ENCODE measurements around the gene DNASE2B. TPM values are rescaled to one million over a fixed set of nuclear protein-coding genes. Genes with fewer than 3 reads are reported as not detected.

The DNASE2B gene
- total RNA-seq, 4 donors from 2014 or later: 1.3 to 8.2 (median 2.9) TPM

DNA sequence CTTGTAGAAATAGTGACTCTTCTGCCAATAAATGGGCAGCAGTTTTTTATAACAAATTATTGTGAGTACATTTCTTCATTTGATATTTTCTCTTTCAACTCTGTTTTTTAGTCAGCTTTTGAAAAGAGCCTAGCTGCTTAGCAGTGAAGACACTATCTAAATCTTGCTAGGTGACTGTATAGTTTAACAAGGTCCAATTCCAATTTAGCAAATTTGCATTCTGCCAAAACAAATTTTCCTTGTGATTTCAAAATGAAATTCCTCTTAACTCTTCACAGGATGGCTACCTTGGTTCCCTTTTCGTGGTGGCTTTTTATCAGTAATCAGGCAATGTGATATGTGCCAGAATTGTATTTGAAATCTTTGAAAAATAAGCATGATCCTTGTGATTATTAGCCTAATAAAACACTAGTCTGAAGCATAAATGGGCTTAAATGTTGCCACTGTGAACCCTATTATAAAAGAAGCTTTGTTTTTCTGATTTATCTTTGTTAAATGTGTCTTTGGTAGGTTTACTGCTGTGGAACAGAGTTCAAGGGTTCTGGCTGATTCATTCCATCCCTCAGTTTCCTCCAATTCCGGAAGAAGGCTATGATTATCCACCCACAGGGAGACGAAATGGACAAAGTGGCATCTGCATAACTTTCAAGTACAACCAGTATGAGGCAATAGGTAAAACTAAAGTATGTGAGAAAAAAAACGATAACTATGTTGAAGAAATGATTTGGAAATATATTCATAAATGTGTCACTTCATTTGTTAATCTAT is 12.2 kb downstream of the DNASE2B start:
- ATAC-seq: no peak
- Histone ChIP-seq H3K9me3 (no peaks in the 10 kb centered on the region), H3K4me1 (peaks cover 10 to 13% of the 10 kb centered on the region in 2 donors), H3K36me3 (no peaks in the 10 kb centered on the region), H3K27me3 (no peaks in the 10 kb centered on the region), H3K4me3 (no peak overlapping the region), H3K27ac (no peak overlapping the region)
- intact Hi-C loops (cut with DNase I; ENCODE audit: low total_unique reads) (no loop called here), in situ Hi-C loops (cut with MboI; ENCODE audit: low sequenced_read_pairs in 4 of 4) (no loop called here)
- TF ChIP-seq, protein P1, sequence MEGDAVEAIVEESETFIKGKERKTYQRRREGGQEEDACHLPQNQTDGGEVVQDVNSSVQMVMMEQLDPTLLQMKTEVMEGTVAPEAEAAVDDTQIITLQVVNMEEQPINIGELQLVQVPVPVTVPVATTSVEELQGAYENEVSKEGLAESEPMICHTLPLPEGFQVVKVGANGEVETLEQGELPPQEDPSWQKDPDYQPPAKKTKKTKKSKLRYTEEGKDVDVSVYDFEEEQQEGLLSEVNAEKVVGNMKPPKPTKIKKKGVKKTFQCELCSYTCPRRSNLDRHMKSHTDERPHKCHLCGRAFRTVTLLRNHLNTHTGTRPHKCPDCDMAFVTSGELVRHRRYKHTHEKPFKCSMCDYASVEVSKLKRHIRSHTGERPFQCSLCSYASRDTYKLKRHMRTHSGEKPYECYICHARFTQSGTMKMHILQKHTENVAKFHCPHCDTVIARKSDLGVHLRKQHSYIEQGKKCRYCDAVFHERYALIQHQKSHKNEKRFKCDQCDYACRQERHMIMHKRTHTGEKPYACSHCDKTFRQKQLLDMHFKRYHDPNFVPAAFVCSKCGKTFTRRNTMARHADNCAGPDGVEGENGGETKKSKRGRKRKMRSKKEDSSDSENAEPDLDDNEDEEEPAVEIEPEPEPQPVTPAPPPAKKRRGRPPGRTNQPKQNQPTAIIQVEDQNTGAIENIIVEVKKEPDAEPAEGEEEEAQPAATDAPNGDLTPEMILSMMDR (IDR thresholded peaks at IDR 0.05 in 4 of 5, conservative IDR thresholded peaks at IDR 0.05 in 1 of 5): no peak
- no peak for TF ChIP-seq POLR2A (IDR thresholded peaks at IDR 0.05)
- no peak for DNase-seq

DNA sequence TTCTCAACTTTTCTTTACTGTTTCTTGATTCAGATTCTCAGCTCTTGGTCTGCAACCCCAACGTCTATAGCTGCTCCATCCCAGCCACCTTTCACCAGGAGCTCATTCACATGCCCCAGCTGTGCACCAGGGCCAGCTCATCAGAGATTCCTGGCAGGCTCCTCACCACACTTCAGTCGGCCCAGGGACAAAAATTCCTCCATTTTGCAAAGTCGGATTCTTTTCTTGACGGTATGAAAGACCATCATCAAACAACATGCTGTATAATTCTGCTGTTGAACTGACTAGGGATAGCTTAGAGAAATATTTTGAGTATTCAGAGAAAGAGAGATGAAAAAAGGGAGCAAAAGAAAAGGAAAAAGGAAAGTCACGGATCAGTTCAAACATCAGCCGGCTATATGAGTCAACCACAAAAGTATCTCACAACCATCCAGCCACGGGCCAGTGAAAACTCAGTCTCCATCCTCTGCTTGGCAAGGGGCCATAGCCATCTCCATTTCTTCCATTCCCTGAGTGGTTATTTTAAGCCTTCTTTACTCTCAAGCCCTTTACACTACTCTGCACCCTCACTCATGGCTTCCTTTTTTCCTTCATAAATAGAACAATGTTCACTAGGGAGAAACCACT is 14.1 kb downstream of the DNASE2B start:
- Histone ChIP-seq H3K27me3 (no peaks in the 10 kb centered on the region), H3K27ac (peak overlapping the region in 1 of 4 donors; percentile 12), H3K4me3 (no peak overlapping the region), H3K9me3 (no peaks in the 10 kb centered on the region), H3K4me1 (peaks cover 10 to 13% of the 10 kb centered on the region in 2 donors), H3K36me3 (no peaks in the 10 kb centered on the region)
- TF ChIP-seq, protein P1 (IDR thresholded peaks at IDR 0.05 in 4 of 5, conservative IDR thresholded peaks at IDR 0.05 in 1 of 5): no peak
- TF ChIP-seq POLR2A (IDR thresholded peaks at IDR 0.05): no peak
- DNase-seq (no peak), ATAC-seq (peak; percentile 55 to 57)
- in situ Hi-C loops (cut with MboI; ENCODE audit: low sequenced_read_pairs in 4 of 4) (no loop called here), intact Hi-C loops (cut with DNase I; ENCODE audit: low total_unique reads) (no loop called here)

DNA sequence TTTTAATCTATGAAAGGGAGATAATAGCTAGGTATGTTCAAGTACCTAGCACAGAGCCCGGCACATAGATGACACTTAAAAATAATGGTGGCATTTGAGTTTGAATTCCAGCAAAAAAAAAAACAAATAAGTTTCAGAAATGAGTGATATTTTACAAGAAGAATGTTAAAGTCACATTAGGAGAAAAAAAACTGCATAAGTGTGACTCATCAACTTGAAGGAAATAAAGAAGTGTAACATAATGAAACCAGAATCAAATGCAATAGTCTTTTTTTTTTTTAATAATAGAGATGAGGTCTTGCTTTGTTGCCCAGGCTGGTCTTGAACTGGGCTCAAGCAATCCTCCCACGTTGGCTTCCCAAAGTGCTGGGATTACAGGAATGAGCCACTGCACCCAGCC is 17.1 kb downstream of the DNASE2B start:
- intact Hi-C loops (cut with DNase I; ENCODE audit: low total_unique reads) (no loop called here), in situ Hi-C loops (cut with MboI; ENCODE audit: low sequenced_read_pairs in 4 of 4) (no loop called here)
- no peaks in the 10 kb centered on the region for H3K27me3 ChIP-seq
- H3K9me3 ChIP-seq: no peaks in the 10 kb centered on the region
- H3K4me1 ChIP-seq: no peaks in the 10 kb centered on the region
- H3K27ac ChIP-seq: no peak overlapping the region
- no peaks in the 10 kb centered on the region for H3K36me3 ChIP-seq
- DNase-seq (no peak), ATAC-seq (no peak)
- TF ChIP-seq, protein P1 (IDR thresholded peaks at IDR 0.05 in 4 of 5, conservative IDR thresholded peaks at IDR 0.05 in 1 of 5): no peak
- TF ChIP-seq POLR2A (IDR thresholded peaks at IDR 0.05): no peak
- H3K4me3 ChIP-seq: no peak overlapping the region

DNA sequence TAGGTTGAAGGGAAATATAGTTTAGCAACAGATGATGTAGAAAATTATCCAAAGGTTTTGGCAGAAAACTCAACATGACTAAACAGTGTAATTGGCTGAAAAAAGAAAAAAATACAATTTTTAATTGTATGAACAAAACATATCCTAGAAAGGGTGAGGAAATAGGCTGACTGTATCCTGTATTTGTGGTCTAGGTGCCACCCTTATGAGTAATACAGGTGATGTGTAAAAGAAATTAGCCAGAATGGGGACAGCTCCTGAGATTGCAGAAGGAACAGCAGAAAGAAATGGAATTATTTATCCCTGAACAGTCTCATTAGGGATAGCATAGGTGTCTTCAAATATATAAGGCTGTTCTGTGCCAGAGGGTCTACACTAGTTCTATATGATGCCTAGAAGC is 24.6 kb downstream of the DNASE2B start:
- H3K27ac ChIP-seq: no peak overlapping the region
- H3K4me3 ChIP-seq: no peak overlapping the region
- TF ChIP-seq, protein P1 (IDR thresholded peaks at IDR 0.05 in 4 of 5, conservative IDR thresholded peaks at IDR 0.05 in 1 of 5): no peak
- TF ChIP-seq POLR2A (IDR thresholded peaks at IDR 0.05): no peak
- ATAC-seq: no peak
- DNase-seq: no peak
- no peaks in the 10 kb centered on the region for H3K36me3 ChIP-seq
- H3K27me3 ChIP-seq: no peaks in the 10 kb centered on the region
- H3K4me1 ChIP-seq: no peaks in the 10 kb centered on the region
- no peaks in the 10 kb centered on the region for H3K9me3 ChIP-seq
- in situ Hi-C loops (cut with MboI; ENCODE audit: low sequenced_read_pairs in 4 of 4) (no loop called here), intact Hi-C loops (cut with DNase I; ENCODE audit: low total_unique reads) (no loop called here)
